Measurements from ENCODE around the gene TMPRSS11F. TPM values are rescaled to one million over a fixed set of nuclear protein-coding genes. Genes with fewer than 3 reads are reported as not detected.

Gene TMPRSS11F
- total RNA-seq, 1 experiment from 2014 or later = not detected

DNA sequence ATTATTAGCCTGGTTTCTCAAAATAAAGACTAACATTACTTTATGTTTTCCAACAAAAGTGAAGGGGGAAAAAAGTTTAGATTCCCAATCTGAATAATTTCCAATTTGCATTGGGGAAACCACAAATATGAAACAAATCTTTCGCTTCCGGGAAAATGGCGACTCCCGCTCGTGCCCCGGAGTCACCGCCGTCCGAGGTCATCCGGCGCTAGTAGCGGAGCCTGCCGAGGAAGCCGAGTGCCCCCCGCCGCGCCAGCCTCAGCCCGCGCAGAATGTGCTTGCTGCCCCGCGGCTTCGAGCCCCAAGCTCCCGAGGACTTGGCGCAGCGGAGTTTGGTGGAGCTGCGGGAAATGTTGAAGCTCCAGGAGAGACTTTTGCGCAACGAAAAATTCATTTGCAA lies 91.4 kb downstream of the TMPRSS11F start:
- intact Hi-C loops (cut with micrococcal nuclease; ENCODE audit: unreplicated experiment) = no loop called here
- Histone ChIP-seq H4K20me1 (ENCODE audit: insufficient read depth) (no peaks in the 10 kb centered on the region), H3K27ac (no peak overlapping the region), H3F3A (ENCODE audit: insufficient read depth, low read depth) (no peaks in the 10 kb centered on the region), H3K27me3 (ENCODE audit: insufficient read depth, low read depth) (no peaks in the 10 kb centered on the region), H3K4me1 (replicated peaks; ENCODE audit: insufficient read depth) (peaks cover 9% of the 10 kb centered on the region), H3K9me3 (ENCODE audit: insufficient read depth, low read depth) (no peaks in the 10 kb centered on the region), H3K4me3 (no peak overlapping the region), H2AFZ (no peak overlapping the region), H3K36me3 (ENCODE audit: low read depth) (no peaks in the 10 kb centered on the region), H3K9me2 (ENCODE audit: insufficient read depth) (no peaks in the 10 kb centered on the region), H3K79me2 (ENCODE audit: low read depth) (no peaks in the 10 kb centered on the region), H3K4me2 (no peak overlapping the region)
- POLR2A ChIA-PET (ENCODE audit: unreplicated experiment) = no interaction called here
- CTCF ChIA-PET = no interaction called here
- BruUV-seq (replicated peaks) = no TSS peak
- DNase-seq = no peak
- TF ChIP-seq CTCF (conservative IDR thresholded peaks at IDR 0.05) (no peak), EZH2 (IDR thresholded peaks at IDR 0.05; ENCODE audit: low read depth) (no peak)

- peak overlapping the region; percentile 19; the same call in 1 of the 2 replicates for H3K4me2 ChIP-seq
- DNase-seq = peak; percentile 21 to 79
- H3K27me3 ChIP-seq (ENCODE audit: insufficient read depth, low read depth) = no peaks in the 10 kb centered on the region
- H3F3A ChIP-seq (ENCODE audit: insufficient read depth, low read depth) = no peaks in the 10 kb centered on the region
- H2AFZ ChIP-seq = 0 out of 2 replicates have a peak overlapping the region, but pooled peaks have one; percentile 27
- 0 out of 2 replicates have a peak, but pooled peaks cover 5% of the 10 kb centered on the region for H3K9me3 ChIP-seq (ENCODE audit: insufficient read depth, low read depth)
- TF ChIP-seq CTCF (conservative IDR thresholded peaks at IDR 0.05) (no peak), EZH2 (IDR thresholded peaks at IDR 0.05; ENCODE audit: low read depth) (no peak)
- no peaks in the 10 kb centered on the region for H4K20me1 ChIP-seq (ENCODE audit: insufficient read depth)
- intact Hi-C loops (cut with micrococcal nuclease; ENCODE audit: unreplicated experiment) = no loop called here
- H3K4me1 ChIP-seq (replicated peaks; ENCODE audit: insufficient read depth) = peaks cover 12% of the 10 kb centered on the region
- no peak overlapping the region for H3K4me3 ChIP-seq
- H3K27ac ChIP-seq = peak overlapping the region; percentile 69
- no peaks in the 10 kb centered on the region for H3K79me2 ChIP-seq (ENCODE audit: low read depth)
- no TSS peak for BruUV-seq (replicated peaks)
- POLR2A ChIA-PET (ENCODE audit: unreplicated experiment) = no interaction called here
- H3K9me2 ChIP-seq (ENCODE audit: insufficient read depth) = no peaks in the 10 kb centered on the region
- CTCF ChIA-PET = no interaction called here
- H3K36me3 ChIP-seq (ENCODE audit: low read depth) = no peaks in the 10 kb centered on the region
These were observed 108.5 kb downstream of the TMPRSS11F start for GRCh38 chr4:68021185-68021584.

DNA sequence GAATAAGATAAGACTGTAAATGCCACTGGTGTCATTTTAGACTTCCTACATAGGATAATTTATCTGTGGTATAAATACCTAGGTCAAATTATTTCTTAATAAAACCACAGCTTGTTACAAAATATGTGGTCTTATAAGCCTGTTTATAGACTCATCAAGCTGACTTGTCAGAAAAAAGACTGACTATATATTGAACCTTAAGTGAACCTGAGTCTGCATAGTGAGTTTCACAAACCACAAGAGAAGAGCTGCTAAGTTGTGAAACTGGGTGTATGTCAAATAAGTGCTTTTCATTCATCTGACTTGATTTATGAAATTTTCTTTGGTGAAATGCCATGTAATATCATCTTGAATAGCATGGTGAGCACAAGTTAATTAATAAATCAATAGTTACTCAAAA lies 118.0 kb downstream of the TMPRSS11F start:
- peak in 1 of 2 experiments; percentile 36 for DNase-seq

More for the DNA sequence above, 118.0 kb downstream of the TMPRSS11F start:
- ChIA-PET CTCF (no interaction called here), POLR2A (ENCODE audit: unreplicated experiment) (no interaction called here)
- Histone ChIP-seq H3K27ac (no peak overlapping the region), H4K20me1 (ENCODE audit: insufficient read depth) (no peaks in the 10 kb centered on the region), H3F3A (ENCODE audit: insufficient read depth, low read depth) (no peaks in the 10 kb centered on the region), H3K4me1 (replicated peaks; ENCODE audit: insufficient read depth) (no peaks in the 10 kb centered on the region), H2AFZ (no peak overlapping the region), H3K9me3 (ENCODE audit: insufficient read depth, low read depth) (no peaks in the 10 kb centered on the region), H3K4me3 (no peak overlapping the region), H3K27me3 (ENCODE audit: insufficient read depth, low read depth) (no peaks in the 10 kb centered on the region), H3K9me2 (ENCODE audit: insufficient read depth) (no peaks in the 10 kb centered on the region; the same call in 1 of the 2 replicates), H3K36me3 (ENCODE audit: low read depth) (no peaks in the 10 kb centered on the region), H3K4me2 (no peak overlapping the region), H3K79me2 (ENCODE audit: low read depth) (no peaks in the 10 kb centered on the region)
- no TSS peak for BruUV-seq (replicated peaks)
- TF ChIP-seq EZH2 (IDR thresholded peaks at IDR 0.05; ENCODE audit: low read depth) (no peak), CTCF (conservative IDR thresholded peaks at IDR 0.05) (no peak)
- intact Hi-C loops (cut with micrococcal nuclease; ENCODE audit: unreplicated experiment) = no loop called here

Other genes starting within 250 kb of the TMPRSS11F start
- gene TMPRSS11D, start 245.9 kb downstream of the TMPRSS11F start, total RNA-seq (2021) = not detected in 2 replicates
- not detected in 2 replicates for gene TMPRSS11A, start 166.4 kb downstream of the TMPRSS11F start, total RNA-seq (2021)
- gene TMPRSS11B, start 115.8 kb upstream of the TMPRSS11F start, total RNA-seq (2021) = not detected in 2 replicates
- 64.1 and 83.6 TPM in 2 replicates for gene YTHDC1, start 220.2 kb upstream of the TMPRSS11F start, total RNA-seq (2021)